Mucosa of gallbladder (tissue), 1 donor: Measurements from ENCODE around the gene DUSP11. TPM values are rescaled to one million over a fixed set of nuclear protein-coding genes. Genes with fewer than 3 reads are reported as not detected.
"Not testable (repeated sequence)": the region's sequence is repeated elsewhere in the genome, so short reads cannot be mapped to it uniquely, and the experiment has no call there.

Source experiments
- DNase-seq: peaks from one replicate; pipeline ENCODE4 v3.0.0-alpha.2; 2020; ENCODE audit warnings: low spot score
- total RNA-seq: library from RNA; stranded (reverse); gene quantifications from one replicate; pipeline ENCODE4 v1.2.1, GENCODE V29; 2021
- donor health status: DM: no; HTN: no; CAD: no.

Gene DUSP11
- total RNA-seq, 1 donor from 2014 or later: 18.2 TPM

GRCh38 chr2:73717695-73718094 is 62.2 kb downstream of the DUSP11 start:
- not testable (repeated sequence) for DNase-seq

GRCh38 chr2:73717251-73717606 is 62.7 kb downstream of the DUSP11 start:
- DNase-seq: no peak

GRCh38 chr2:73716543-73717250 is 63.2 kb downstream of the DUSP11 start:
- DNase-seq: no peak

GRCh38 chr2:73714091-73714490 is 65.8 kb downstream of the DUSP11 start:
- DNase-seq: no peak

Other genes with a start within 250 kb of the DUSP11 start
- gene NAT8, start 137.7 kb downstream of the DUSP11 start, total RNA-seq: 2.4 TPM
- gene TPRKB, start 42.8 kb downstream of the DUSP11 start, total RNA-seq: 16.8 TPM
- not detected for gene C2orf78, start 4.1 kb upstream of the DUSP11 start, total RNA-seq
- 49.0 TPM for gene STAMBP, start 48.9 kb upstream of the DUSP11 start, total RNA-seq
- gene ACTG2, start 112.9 kb upstream of the DUSP11 start, total RNA-seq: 2,669 TPM
- gene DGUOK, start 146.8 kb upstream of the DUSP11 start, total RNA-seq: 45.4 TPM
- 19.3 TPM for gene TET3, start 204.8 kb upstream of the DUSP11 start, total RNA-seq